Fibroblast of the aortic adventitia (primary cell): Measurements from ENCODE around the gene HCRTR1. TPM values are rescaled to one million over a fixed set of nuclear protein-coding genes. Genes with fewer than 3 reads are reported as not detected.

Experiments used
- DNase-seq: peaks from one replicate; pipeline ENCODE4 v3.0.0-alpha.2; 2010; ENCODE audit warnings: low read depth
- H3K4me3 ChIP-seq: 2 replicates; pipeline ENCODE4 v1.5.1; 2011; ENCODE audit warnings: low read depth, mild to moderate bottlenecking, control low read depth, low read length, moderate library complexity
- total RNA-seq: library from RNA; depleted of rRNA; stranded (reverse); fragments of >200 nt; gene quantifications from 2 replicates; pipeline ENCODE4 v1.2.3, GENCODE V29; 2012; ENCODE audit warnings: low replicate concordance
- TF ChIP-seq, protein P1 (sequence below): IDR thresholded peaks from 2 replicates; pipeline ENCODE4 v1.5.1; 2011; ENCODE audit warnings: mild to moderate bottlenecking, low read length, control low read depth, inconsistent platforms; ENCODE audit not compliant: insufficient read depth

HCRTR1 gene
- total RNA-seq, 1 donor, result 0.18 TPM

DNA sequence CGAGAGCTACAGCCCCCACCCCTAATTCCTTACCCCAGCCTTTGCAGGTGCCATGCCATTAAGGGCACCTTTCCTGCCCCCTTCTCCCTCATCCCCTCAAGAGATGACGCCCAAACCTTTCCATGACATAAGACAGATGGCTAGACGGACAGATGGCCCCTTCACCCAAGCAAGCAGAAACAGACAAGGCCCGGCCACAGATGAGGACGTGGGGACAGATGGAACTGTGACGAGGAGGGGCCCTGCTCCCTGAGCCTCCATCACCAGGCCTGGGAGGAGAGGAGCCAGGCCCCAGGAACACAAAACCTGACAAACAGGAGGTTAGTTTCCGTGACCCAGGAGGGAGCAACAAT is 51.9 kb downstream of the HCRTR1 start:
- TF ChIP-seq, protein P1, sequence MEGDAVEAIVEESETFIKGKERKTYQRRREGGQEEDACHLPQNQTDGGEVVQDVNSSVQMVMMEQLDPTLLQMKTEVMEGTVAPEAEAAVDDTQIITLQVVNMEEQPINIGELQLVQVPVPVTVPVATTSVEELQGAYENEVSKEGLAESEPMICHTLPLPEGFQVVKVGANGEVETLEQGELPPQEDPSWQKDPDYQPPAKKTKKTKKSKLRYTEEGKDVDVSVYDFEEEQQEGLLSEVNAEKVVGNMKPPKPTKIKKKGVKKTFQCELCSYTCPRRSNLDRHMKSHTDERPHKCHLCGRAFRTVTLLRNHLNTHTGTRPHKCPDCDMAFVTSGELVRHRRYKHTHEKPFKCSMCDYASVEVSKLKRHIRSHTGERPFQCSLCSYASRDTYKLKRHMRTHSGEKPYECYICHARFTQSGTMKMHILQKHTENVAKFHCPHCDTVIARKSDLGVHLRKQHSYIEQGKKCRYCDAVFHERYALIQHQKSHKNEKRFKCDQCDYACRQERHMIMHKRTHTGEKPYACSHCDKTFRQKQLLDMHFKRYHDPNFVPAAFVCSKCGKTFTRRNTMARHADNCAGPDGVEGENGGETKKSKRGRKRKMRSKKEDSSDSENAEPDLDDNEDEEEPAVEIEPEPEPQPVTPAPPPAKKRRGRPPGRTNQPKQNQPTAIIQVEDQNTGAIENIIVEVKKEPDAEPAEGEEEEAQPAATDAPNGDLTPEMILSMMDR, result no peak
- no peak for DNase-seq
- H3K4me3 ChIP-seq, result no peak overlapping the region

GRCh38 chr1:31669786-31670592 is 52.5 kb downstream of the HCRTR1 start:
- DNase-seq, result peak; percentile 53
- TF ChIP-seq, protein P1, result no peak
- no peak overlapping the region for H3K4me3 ChIP-seq

DNA sequence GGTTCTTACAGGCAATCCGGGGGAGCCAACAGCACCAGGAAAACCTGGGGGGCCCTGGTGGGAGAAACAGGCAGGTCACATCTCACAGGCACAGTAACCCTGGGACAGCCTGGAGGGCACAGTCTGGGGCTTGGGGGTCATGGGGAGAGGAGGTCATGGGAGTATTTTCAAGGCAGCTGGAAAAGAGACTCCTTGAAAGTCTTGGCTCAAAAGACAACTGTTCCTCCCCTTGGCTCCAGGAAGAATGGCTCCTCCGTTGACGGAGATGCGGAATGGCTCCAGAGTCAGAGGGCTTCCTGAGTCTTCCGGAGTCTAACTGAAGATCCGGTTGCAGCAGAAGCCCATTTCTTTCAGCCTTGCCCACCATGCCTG is 53.1 kb downstream of the HCRTR1 start:
- TF ChIP-seq, protein P1, result peak; percentile 9
- H3K4me3 ChIP-seq, result no peak overlapping the region
- no peak for DNase-seq

- TF ChIP-seq, protein P1, result no peak
- no peak for DNase-seq
- H3K4me3 ChIP-seq, result no peak overlapping the region
Observed at GRCh38 chr1:31671147-31671546, 53.7 kb downstream of the HCRTR1 start.

DNA sequence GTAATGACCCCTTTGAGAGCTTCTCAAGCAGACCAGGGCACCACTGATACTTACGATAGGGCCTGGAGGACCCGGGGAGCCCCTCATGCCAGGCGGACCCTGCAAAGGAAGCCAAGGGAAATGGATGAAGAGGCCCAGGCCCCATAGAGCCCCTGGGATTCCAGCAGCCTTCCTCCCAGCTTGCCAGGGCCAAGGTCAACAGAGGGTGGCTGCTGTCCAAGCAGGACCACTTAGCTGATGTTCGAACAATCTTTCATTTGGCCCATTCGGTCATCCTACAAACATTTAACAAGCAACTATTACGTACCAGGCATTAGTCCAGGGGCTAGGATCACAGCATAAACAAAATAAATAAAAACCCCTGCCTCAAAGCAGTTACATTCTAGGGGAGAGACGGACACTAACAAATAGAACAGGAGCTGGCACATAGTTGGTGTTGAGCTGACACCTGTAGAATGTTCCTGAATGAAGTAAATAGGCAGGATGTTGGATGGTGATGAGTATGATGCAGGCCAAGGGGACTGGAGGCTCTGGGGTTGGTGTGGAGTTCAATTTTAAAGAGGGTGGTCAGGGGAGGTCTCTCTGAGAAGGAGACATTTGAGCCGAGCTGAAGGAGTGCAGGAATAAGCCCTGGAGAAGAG is 54.2 kb downstream of the HCRTR1 start:
- TF ChIP-seq, protein P1, result no peak
- DNase-seq, result no peak
- no peak overlapping the region for H3K4me3 ChIP-seq

GRCh38 chr1:31672986-31673385 is 55.5 kb downstream of the HCRTR1 start:
- H3K4me3 ChIP-seq, result no peak overlapping the region
- TF ChIP-seq, protein P1, result no peak
- no peak for DNase-seq
